Left colon (tissue), 2 donors: ENCODE measurements around the gene PRKCE. TPM values are rescaled to one million over a fixed set of nuclear protein-coding genes. Genes with fewer than 3 reads are reported as not detected.
"Not testable (repeated sequence)": the region's sequence is repeated elsewhere in the genome, so short reads cannot be mapped to it uniquely, and the experiment has no call there.

Experiments
- ATAC-seq: fragments of 200-7000 bp; cut with Tn5 transposase; one replicate; pipeline ENCODE4 v1.9.1; 2020; ENCODE audit warnings: mild to moderate bottlenecking, moderate library complexity
- DNase-seq, 2 donors: peaks; one replicate each; pipeline ENCODE4 v3.0.0-alpha.2; 2020
- intact Hi-C, 2 donors: fragments of 100-400 bp; cut with DNase I in 1 of 2; cut with micrococcal nuclease in 1 of 2; formaldehyde crosslinking; loops; one replicate each; pipeline versions ENCODE4 v1.11.2 to v1.14.0; 2022; cut with DNase I, micrococcal nuclease
- total RNA-seq, 2 donors: library from RNA; stranded (reverse); fragmentation: NEBNext Ultra II Directional; extraction: Animal tissue kit (Norgen Biotek cat#: 25700); gene quantifications; one replicate each; pipeline ENCODE4 v1.2.1, GENCODE V29; 2021
- donor health status: DM: no; HTN: no; CAD: no.
- donor health status: DM: yes; HTN: yes; CAD: no.

Gene PRKCE
- total RNA-seq, 2 donors from 2014 or later = 22.2 to 29.2 TPM

DNA sequence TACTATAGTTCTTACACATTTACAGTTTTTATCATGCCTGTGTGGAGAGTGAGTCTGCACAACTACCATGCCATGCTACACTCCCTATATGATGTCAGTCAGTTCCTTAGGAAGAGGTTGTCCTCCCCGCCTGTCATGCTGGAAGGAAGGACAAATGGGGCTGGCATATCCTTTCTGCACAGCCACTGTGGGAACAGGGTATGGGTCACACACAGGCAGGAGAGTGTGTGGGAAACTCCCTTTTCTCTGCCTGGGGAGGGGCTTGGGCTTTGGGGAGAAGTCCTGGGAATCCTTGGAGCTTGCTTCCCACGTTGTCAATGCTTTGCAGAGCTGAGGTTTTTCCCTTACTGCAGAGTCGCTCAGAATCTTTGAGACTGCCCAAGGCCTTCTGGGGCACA is 232.1 kb downstream of the PRKCE start:
- DNase-seq = no peak
- intact Hi-C loops = no loop called here
- no peak for ATAC-seq

- peak; percentile 55 for ATAC-seq
- intact Hi-C loops = no loop called here
- no peak for DNase-seq
These were observed 232.7 kb downstream of the PRKCE start for GRCh38 chr2:45884126-45884525.

GRCh38 chr2:45885171-45885621 is 233.7 kb downstream of the PRKCE start:
- DNase-seq (no peak), ATAC-seq (no peak)
- intact Hi-C loops = no loop called here

GRCh38 chr2:45886171-45886663 is 234.7 kb downstream of the PRKCE start:
- ATAC-seq (peak; percentile 28), DNase-seq (no peak)
- intact Hi-C loops = no loop called here

GRCh38 chr2:45888167-45888566 is 236.7 kb downstream of the PRKCE start:
- no peak for ATAC-seq
- DNase-seq = no peak
- intact Hi-C loops = no loop called here

DNA sequence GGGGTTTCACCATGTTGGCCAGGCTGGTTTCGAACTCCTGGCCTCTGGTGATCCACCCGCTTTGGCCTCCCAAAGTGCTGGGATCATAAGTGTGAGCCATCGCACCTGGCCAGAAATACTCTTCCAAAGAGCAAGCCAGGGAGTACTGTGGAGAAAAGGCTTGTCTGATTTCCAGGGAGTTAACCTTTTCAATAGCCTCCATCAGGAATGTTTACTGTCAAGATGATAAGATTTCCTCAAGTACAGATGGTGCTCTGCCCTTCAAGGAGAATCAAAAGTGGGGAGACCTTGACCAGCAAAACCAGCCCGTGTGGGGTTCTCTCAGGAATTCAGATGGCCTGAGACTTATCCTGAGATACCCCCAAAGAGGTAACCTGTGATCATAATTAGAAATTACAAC is 237.2 kb downstream of the PRKCE start:
- intact Hi-C loops = no loop called here
- DNase-seq = no peak
- no peak for ATAC-seq

GRCh38 chr2:45889053-45889452 is 237.6 kb downstream of the PRKCE start:
- ATAC-seq (peak; percentile 18), DNase-seq (peak in 1 of 2 donors; percentile 55)

GRCh38 chr2:45889620-45890370 is 238.3 kb downstream of the PRKCE start:
- ATAC-seq (no peak), DNase-seq (no peak)
- intact Hi-C loops = no loop called here

More at GRCh38 chr2:45889053-45889452, 237.6 kb downstream of the PRKCE start:
- intact Hi-C loops = no loop called here

DNA sequence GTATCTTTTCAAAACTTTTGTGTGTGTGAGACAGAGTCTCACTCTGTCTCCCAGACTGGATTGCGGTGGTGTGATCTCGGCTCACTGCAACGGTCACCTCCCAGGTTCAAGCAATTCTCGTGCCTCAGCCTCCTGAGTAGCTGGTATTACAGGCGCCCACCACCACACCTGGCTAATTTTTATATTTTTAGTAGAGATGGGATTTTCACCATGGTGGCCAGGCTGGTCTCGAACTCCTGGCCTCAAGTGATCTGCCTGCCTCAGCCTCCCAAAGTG is 238.8 kb downstream of the PRKCE start:
- DNase-seq, ATAC-seq, intact Hi-C loops: not testable (repeated sequence)

GRCh38 chr2:45890819-45891218 is 239.3 kb downstream of the PRKCE start:
- intact Hi-C loops = no loop called here
- no peak for DNase-seq
- ATAC-seq = no peak

GRCh38 chr2:45891719-45892424 is 240.4 kb downstream of the PRKCE start:
- DNase-seq (no peak), ATAC-seq (no peak)
- intact Hi-C loops = no loop called here

GRCh38 chr2:45892425-45892745 is 240.9 kb downstream of the PRKCE start:
- no peak for DNase-seq
- intact Hi-C loops = no loop called here
- no peak for ATAC-seq

DNA sequence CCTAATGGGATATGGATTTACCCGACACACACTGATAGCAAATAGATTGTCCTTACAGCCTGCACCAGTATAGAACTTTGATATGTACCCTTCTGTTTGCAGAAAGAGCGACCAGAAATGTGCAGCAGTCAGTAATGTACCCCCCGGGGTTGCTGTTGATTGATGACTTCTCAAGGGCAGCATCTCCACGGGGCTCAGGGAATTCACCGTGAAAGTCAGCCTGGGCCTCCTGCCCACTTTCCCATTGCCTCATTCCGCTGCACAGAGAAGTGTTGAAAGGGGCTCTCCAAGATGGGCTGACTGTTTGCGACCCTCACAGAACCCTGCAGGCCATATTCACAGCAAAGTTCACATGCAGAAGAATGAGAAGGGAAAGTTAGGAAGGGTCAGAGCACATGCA is 241.3 kb downstream of the PRKCE start:
- DNase-seq (no peak), ATAC-seq (no peak)
- intact Hi-C loops = no loop called here

GRCh38 chr2:45894211-45894610 is 242.7 kb downstream of the PRKCE start:
- ATAC-seq (peak; percentile 90), DNase-seq (no peak)
- intact Hi-C loops = no loop called here

GRCh38 chr2:45895241-45895861 is 243.9 kb downstream of the PRKCE start:
- intact Hi-C loops = no loop called here
- no peak for DNase-seq
- no peak for ATAC-seq

DNA sequence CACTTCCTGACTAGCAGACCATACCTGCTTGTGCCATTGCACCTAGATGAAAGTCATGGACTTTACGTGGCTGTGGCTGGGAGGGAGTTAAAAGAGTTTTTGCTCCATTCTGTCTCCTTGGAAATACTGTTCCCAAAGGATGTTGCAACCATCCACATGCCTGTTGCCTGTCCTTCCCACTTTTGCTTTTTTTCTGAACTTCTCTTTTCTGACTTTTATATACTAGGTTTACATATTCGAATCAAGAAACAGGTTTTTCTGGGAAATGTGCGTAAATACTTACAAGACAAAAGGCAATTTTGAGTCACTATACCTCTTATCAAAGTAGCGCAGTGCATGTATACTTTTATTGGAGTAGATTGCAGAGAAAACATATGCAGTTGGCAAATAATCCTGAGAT is 244.8 kb downstream of the PRKCE start:
- ATAC-seq = peak; percentile 38
- DNase-seq = no peak
- intact Hi-C loops = no loop called here

- intact Hi-C loops = no loop called here
These were observed 246.4 kb downstream of the PRKCE start for GRCh38 chr2:45897842-45898241.

DNA sequence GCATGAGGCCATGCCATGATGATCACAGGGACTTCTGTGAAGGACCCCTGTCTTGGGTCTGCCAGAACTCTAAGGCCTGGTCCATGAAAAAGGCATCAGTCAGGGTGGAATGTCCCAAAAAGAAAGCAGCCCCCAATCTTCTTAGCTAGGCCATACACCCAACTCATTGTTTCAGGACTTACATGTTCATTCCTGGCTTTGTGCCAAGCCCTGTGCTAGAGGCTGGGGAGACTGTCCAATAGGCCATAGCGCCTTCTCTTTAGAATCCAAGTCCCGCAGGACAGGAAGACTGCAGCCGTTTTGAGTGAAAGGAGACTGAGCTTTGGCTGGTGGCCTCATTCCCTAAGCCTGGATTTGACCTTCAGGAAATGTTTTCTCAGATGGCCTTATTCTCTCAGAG is 247.3 kb downstream of the PRKCE start:
- DNase-seq (no peak), ATAC-seq (no peak)
- intact Hi-C loops = no loop called here

More at GRCh38 chr2:45897842-45898241, 246.4 kb downstream of the PRKCE start:
- ATAC-seq (no peak), DNase-seq (no peak)

DNA sequence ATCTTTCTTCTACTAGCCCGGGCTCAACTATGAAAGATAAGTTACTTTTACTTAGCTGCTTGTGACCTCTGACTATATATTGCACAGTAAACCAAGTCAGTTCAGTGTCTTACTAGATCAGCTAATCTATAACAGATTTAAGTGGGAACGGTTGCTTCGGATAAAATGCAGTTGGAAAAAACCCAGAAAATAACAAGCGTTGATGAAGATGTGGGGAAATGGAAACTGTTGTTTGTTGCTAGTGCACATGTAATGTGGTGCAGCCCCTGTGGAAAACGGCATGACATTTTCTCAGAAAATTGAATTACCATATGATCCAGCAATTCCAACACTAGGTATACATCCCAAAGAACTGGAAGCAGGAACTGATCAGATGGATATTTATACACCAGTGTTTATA is 248.5 kb downstream of the PRKCE start:
- ATAC-seq = no peak
- no peak for DNase-seq
- intact Hi-C loops = no loop called here

DNA sequence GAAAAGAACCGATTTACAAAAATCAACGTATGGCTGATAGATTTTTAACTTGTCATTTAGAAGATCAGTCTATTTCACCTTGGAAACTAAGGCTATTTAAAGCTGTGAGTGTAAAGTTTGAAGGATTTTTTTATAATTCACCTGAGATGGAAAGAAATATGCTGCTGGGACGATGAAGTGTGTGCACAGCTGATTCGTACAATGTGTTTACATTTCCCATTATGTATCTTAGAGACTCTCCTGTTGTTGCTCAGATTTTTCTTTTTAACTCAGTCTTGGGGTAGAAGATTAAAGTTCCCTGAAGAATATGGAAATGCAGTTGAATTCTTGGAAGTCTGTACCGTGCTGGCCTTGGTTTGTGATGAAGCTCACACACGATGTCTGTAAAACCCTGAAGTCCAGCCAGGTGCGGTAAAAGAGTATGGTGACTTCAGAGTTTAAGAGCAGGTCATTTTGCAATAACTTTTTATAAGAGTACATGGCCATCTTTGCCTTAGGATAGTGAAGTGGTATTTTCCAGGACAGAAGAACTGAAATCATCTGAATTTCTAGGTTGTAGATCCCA is 250.1 kb downstream of the PRKCE start:
- no peak for DNase-seq
- intact Hi-C loops = no loop called here
- no peak for ATAC-seq
